Stimulated activated CD4-positive, alpha-beta T cell treated with anti-CD3 and anti-CD28 coated beads, Interleukin-2, amount 100 ng/mL, for 48 hours (primary cell): ENCODE measurements around the gene INPP4A.
A peak's percentile ranks its signal among the peaks of the same experiment; 100 is the strongest.

Source experiments
- DNase-seq, 2 donors: peaks; one replicate each; pipeline ENCODE4 v3.0.0-alpha.2; 2020

Gene INPP4A

DNA sequence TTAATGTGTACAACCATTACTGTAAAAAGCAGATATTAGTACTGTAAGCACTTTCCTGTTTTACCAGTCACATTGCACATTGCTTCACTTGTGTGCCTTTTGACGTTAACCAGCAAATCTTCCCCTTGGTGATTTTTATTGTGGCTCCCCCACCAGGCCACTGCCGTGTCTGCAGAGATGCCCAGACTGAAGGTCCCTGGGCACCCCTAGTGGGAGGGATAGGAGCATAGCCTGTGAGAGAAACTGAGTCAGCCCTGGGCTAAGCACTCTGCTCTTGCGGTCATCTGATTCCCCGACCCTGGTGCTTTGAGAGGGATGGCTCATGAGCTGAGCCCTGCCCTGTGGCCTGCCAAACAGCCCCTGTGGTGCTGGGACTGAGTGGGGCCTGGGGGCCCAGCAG, 73.4 kb downstream of the INPP4A start:
- DNase-seq = peak; percentile 19 to 24

DNA sequence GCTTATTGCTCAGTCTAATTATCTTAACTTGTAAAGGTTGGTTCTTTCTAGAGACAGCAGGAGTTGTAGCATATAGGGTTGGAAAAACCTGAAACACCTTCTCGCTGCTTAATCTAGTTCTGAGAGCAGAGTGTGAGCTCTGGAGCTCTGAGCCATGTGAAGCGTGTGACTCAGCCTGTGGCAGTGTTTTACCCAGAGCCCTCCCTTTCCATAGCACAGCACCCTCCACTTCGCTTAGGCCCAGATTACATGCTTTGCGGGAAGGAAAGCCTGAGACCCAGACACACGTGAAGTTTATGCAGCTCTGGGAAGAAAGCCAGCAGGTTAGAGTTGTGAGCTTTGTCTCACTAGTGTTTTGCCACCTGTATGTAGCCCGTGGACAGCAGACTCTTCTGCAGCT, 74.5 kb downstream of the INPP4A start:
- no peak for DNase-seq

DNA sequence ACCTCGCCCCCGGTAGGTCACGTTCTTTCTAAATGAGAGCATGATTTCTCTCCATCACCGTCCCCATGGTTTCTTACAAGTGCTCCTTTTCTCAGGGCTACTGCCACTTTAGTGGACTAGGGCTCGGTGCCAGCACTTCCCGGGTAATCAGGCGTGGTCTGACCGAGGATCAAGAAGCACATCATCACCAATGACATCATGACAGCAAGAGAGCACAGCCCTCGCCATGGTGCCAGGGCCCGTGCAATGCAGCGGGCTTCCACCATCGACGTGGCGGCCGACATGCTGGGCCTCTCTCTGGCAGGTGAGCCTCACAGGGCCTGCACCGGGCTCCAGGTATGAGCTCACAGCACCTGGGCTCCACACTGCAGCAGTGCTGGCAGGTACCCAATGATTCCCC, 75.2 kb downstream of the INPP4A start:
- no peak for DNase-seq

DNA sequence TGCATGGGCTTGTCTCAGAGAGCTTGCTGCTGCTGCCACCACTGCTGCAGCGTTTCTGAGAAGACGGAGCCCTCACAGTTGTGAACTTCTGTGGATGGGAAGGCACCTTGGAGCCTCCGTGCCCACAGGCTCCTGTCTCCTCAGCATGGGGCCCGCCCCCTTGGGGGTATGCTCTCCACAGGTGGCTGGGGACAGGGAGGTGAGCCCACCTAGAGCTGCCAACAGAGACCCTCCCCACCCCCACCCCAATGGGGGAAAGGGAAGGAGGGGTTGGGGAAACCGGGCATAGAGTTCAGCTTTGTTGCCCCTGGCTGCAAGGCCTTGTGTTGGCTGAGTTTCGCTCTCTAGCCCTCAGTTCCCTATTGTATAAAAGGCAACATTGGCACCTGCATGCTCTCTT, 76.1 kb downstream of the INPP4A start:
- DNase-seq = no peak

DNA sequence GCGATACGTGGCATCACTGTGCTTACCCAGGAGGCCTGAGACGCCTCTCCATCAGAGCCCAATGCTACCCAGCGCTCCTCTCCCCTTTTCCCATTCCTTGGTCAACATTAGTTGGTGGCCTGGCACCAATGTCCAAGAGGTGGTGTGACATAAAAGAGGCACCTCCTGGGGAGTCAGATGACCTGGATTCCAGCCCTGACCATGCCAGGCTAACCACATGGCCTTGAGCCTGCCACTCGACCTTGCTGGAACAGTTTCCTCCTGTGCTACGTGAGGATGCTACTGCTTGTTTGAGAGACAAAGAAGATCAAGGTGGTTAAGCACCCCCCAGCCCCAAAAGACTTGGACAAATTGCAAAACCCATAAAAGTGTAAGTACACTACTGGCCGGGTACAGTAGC, 76.6 kb downstream of the INPP4A start:
- DNase-seq = no peak

DNA sequence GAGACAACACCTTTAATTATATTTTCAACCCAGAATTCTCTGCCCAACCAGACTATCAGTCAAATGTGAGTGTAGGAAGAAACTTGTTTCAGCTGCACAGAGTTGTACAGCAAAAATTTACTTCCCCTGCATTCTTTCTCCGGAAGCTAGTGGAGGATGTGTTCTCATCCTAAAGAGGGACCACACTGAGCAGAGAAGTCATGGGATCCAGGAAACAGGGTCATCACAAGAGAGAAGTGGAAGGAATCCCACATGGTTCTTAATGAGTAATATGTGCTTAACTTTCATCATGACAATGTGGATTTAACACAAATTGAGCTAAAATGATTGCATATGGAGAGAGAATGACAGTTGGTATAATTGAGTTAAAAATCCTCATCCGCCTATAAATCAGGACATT, 78.2 kb downstream of the INPP4A start:
- DNase-seq = no peak

DNA sequence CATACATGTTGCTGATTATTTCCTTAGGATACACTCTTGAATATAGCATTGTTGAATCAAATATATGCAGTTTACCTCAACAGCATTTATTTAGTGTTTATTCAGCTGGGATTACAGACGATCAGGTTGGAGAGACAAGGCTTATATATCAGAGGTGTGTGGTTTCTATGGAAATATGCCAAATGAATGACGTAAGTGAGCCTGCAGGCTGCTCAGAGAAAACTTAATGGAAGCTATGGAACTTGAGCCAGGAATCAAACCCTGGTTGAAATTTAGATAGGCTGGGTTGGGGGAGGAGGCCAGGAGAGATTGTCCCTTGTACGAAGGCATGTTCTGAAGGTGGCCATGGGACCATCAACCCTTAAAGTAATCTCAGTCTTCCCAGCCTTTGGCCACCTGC, 79.5 kb downstream of the INPP4A start:
- DNase-seq = no peak

DNA sequence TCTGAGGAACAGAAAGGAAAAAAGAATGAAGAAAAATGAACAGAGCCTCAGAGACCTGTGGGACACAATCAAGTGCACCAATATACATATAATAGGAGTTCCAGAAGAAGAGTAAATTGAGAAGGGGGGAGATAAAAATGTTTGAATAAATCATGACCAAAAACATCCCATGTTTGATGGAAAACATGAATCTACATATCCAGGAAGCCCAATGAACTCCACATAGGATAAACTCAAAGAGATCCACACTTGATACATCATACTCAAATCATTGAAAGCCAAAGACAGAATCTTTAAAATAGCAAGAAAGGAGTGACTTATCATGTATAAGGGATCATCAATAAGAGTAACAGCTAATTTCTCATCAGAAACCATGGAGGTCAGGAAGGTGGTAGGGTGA, 83.7 kb downstream of the INPP4A start:
- DNase-seq = no peak

DNA sequence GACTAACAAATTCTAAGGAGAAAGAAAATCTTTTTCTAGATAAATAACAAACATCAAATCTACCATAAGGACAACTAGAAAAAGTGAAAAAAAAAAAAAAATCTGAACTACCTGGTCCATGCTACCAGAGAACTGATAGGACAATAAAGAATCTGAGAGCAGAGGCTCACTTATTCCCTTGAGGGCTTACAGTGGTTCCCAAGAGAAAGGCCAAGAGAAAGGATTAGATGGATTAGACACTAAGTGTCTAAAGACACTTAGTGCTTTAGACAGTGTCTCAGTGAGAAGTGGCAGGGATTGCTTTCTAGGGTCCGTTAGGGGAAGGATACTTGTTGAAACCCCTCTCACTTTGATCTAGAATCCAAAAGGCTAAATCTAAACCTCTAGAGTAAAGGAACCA, 85.5 kb downstream of the INPP4A start:
- no peak for DNase-seq

DNA sequence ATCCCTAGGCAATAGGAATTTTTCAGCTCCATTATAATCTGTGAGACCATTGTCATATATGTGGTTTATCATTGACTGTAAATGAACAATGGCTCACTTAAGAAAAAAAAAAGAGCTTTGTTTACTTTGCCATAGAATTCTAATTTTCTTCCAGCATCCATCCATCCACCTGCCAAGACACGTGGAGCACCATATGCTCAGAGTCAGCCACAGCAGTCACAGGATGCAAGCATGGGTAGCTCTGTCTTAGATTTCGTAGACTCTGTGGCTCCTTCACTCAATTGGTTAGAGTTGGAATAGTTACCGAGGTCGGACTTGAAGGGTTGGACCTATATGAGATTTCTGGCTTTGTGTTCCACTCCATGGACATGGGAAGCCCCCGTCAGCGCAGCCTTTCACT, 88.1 kb downstream of the INPP4A start:
- no peak for DNase-seq

DNA sequence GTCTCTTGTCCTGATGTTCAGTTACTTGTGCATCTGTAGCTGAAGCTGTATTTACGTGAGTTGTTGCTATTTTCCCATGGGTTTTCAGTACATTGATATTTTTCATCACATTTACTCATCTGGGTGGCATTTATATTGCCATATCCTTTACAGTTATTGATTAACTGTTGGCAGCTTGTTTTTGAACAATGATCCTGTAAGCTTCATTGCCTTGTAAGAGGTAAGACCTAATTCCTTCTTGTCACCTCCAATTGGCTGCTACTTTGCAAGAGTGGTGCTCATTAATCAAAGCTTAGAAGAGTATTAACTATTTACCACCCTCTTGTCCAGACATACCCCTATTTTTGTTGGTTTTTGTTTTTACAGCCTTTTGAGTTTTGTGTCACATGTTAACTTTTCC, 88.9 kb downstream of the INPP4A start:
- no peak for DNase-seq

DNA sequence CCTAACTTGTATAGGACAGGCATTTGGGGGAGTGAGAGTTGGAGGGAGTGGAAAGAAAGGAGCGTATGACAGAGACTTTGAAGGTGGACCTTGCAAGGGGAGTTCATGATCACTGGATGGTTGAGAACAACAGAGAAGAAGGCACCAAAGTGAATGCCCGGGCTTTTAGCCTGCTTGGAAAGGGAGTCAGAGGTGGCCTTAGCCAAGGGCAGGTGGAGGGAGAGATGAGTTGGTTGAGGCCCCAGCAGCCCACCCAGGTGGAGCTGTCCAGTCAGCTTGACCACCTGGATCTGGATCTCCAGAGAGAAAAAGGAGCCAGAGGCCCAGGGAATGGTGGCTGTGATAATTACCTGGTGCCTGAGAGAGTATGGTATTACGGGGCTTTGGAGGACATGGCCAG, 90.1 kb downstream of the INPP4A start:
- DNase-seq = no peak

DNA sequence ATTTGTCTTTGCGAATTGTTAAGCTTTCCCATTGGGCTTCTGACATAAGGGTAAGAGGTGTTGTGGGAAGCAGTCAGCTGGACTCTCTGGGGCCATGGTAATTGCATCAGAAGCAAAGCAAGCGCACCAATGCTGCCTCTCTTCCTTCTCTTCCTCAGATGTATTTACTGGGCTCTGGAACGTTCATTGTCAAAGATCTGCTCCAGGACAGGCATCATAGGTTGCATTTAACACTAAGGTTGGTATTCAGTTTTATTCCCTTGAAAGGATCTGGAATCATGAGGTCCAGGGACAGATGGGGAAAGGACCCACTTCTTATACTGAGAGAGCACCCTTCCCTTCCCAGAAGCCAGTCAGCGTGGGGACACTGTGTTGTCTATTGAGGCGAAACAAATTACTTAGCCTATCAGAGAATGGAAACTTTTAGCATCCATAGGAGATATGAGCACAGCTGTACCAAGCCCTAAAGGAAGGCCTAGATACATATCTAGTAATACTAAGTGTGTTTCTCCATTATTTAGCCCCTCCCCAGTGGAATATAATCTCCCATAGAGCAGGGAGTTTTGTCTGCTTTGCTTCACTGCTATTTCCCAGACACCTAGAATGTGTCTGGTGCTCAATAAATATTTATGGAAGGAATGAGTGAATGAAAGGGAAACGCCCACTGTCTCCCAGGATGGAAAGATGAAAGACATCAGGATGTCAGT, 91.5 kb downstream of the INPP4A start:
- no peak for DNase-seq

DNA sequence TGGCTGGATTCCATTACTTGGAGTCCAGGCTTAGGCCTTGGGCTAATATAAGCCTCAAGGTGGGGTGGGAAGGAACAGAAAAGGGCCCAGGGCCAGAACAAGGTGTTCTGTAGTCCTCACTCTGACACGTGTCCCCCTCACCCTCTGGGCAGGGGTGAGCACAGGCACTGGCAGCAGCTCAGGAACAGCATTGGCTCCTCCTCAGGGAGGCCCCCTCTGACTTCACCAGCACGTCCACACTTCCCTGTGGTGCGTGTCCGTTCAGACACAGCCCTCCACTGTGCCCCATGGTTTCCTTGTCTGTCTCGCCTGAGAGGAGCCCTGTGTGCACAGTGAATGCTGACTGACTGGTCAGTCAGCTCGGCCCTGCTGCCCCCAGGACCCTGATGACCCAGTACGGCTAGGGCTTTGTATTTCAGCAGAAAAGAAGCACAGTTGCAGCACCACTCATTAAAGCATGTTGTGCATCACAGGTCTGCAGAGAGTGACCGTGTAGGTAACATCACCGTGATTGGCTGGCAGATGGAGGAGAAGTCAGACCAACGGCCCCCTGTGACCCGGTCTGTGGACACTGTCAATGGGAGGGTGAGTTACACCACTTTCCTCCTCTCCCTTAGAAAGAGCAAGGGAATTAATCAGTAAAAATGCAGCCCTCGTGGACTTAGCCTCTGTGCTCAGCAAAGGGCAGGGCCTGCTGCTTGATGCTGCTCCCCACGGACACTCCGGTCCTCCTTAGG, 92.9 kb downstream of the INPP4A start:
- no peak for DNase-seq

DNA sequence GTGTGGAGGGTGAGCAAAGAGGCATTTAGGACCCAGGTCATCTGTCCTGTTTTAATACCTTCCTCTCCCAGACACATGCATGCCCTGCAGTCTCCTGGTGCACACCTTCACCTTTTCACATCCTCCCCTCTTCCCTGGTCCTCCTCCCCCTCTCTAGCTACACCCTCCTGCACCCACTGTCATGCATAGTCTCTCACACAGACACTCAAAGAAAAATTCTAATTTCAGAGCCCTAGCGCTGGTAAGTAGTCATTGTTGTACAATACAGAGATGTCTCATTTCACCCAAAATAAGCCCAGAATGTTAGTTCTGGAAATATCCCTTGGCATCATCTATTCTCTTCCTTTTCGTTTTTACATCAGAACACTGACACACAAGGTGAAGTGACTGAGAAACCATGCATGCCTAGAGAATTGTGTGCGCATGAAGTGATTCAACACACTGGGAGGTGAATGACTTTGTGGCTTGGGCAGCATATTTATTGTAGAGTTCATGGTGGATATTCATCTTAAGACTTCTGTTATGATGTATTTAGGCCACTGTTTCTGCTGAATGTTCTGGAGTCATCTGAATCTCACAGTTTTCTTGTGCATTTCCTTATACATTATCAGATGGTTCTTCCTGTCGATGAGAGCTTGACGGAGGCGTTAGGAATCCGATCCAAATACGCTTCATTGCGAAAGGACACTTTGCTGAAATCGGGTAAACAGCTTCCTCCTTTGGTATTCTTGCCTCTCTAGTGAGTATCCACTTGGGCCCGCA, 93.8 kb downstream of the INPP4A start:
- DNase-seq = no peak

DNA sequence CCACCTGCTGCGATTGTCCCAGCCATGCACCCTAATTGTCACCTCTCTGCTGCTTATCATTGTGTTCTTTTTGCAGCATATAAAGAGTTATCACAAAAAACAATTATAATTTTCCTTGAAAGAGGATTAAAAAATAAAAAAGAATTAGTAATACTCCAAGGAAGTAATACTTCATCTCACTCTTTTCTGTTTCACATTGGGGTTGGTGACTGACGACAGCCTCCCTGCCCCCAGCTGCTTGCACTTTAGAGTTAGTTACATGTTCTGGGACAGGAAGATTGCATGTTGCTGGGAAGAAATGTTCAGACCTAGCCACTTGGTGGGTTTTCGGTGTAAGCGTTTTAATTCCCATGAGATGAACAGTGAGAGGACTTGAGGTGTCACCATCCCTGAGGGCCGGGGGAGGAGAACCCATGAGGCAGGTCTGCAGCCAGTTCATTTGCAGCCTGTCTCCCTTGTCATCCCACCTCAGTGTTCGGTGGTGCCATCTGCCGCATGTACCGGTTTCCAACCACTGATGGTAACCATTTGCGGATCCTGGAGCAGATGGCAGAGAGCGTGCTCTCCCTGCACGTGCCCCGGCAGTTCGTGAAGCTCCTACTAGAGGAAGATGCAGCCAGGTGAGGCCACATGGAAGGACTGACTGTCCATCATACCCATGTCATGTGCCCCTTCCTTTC, 94.5 kb downstream of the INPP4A start:
- DNase-seq = no peak

DNA sequence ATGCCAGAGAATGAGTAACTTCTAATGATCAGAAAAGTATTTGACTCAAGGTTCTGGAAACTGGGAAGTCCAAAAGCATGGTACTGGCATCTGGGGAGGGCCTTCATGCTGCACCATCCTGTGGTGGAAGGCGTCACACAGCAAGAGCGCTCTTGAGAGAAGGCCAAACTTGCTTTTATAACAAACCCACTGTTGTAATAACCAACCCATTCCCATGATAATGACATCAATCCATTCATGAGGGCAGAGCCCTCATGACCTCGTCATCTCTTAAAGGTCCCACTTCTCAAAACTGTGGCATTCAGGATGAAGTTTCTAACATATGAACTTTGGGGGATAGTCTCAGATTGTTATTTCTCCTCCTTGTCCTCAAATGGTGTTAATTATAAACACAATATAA, 95.9 kb downstream of the INPP4A start:
- no peak for DNase-seq

DNA sequence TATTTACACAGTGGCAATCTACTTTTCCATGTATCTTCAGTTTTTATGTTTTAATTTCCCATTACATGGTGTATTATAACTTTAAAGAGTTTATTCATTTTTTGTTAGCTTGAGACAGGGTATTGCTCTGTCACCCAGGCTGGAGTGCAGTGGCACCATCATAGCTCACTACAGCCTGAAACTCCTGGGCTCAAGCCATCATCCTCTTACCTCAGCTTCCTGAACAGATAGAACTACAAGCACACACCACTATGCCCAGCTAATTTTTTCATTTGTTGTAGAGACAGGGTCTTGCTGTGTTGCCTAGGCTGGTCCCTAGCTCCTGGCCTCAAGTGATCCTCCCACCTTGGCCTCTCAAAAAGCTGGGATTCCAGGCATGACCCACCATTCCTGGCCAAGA, 96.8 kb downstream of the INPP4A start:
- no peak for DNase-seq

DNA sequence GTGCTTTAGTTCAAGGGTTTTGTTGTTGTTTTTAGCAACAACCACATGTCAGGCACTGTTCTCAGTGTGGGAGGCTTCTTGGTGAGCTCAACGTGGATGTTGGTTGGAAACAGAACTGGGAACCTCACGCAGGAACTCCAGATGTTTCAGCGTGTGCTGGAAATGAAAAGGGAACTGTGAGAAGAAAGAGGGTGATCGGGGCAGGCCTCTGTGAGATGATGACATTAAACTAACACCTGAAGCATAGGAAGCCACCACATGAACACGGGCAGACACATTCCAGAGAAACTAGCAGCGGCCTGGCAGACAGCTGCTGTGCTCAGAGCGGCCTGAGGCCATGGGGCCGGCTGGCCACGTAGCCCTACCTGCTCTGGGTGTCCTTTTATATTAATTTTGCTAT, 97.2 kb downstream of the INPP4A start:
- no peak for DNase-seq

DNA sequence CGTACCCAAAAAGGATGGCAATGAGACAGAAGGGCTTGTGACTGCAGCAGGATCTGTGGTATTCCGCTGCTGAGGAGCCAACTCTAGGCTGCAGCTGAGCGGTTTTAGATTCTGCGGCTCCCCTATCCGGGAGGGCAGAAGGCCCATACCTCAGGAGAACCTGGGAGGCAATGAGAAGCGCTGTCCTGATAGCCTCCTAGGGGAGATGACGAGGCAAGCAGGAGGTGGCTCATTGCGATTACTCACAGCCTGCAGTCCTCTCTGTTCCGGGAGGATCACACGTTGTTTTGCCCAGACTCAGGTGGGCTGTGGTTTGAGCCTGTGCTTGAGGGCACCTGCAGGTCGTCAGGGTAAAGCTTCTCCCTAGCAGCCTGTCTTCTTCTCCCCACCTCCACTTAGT, 98.6 kb downstream of the INPP4A start:
- no peak for DNase-seq

DNA sequence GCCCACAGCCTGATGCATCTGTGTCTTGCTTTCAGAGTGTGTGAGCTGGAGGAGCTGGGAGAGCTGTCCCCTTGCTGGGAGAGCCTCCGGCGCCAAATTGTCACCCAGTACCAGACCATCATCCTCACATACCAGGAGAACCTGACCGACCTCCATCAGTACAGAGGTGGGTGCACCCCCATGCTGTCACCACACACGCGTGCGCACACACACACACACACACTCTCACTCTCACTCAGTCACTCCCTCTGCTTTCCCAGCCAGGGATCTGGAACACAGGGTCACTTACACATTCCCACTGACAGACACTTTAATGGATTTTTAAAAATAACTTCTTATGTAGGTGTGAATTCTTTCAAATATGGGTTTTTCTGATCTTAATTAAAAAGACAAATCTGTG, 99.2 kb downstream of the INPP4A start:
- DNase-seq = no peak

DNA sequence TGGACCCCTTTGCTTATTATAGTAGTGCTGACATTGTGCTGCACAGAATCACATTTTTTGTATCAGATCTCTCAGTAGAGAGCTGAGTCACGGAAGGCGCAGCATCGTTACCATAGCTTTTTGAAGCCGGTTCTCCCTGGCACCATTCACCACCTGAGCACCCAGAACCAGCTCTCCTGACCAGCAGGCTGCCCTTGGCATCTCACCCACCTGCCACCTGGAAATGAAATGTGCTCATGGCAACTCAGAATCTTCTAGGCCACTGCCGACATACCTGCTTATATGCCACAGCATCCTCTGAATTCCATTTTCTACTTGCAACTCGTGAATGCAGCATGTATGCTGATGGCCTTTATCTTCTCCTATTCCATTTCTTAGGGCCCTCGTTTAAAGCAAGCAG, 100.9 kb downstream of the INPP4A start:
- no peak for DNase-seq

DNA sequence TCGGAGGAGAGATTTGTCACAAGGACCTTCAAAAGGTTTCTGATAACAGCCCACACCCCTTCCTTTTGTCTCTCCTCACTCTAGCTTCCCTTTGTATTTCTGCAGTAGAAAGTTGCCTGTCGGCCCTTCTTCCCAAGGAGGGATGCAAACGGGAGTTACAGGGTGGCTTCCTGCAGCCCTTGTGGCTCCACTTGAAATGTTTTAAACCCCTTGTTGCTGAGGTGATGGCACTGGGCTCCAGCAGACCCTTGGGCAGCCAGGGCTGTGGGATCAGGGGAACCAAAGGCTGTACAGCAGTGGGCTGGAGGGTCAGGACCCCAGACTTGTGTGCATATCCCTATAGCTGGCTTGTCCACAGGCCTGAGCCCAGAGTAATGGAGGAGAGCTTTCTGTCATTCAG, 101.5 kb downstream of the INPP4A start:
- DNase-seq = no peak
